Activated T-helper 2 cell treated with anti-CD3 and anti-CD28 coated beads, Interferon-gamma antibody, Interleukin-2, Interleukin-4, amounts not matched to agents 10 μg/mL and 5 μg/mL and 100 μg/mL, durations not matched to agents 14 hours and 24 hours and 36 hours (primary cell): ENCODE measurements around the gene TOX2. TPM values are rescaled to one million over a fixed set of nuclear protein-coding genes. Genes with fewer than 3 reads are reported as not detected.
"Not testable (repeated sequence)": the region's sequence is repeated elsewhere in the genome, so short reads cannot be mapped to it uniquely, and the experiment has no call there.

Experiments
- DNase-seq: peaks from one replicate; pipeline ENCODE4 v3.0.0; 2021; ENCODE audit warnings: low spot score
- H3K27ac Mint-ChIP-seq: one replicate; pipeline ENCODE4 v1.8.0; 2021; ENCODE audit warnings: mixed read lengths
- H3K27me3 Mint-ChIP-seq: one replicate; pipeline ENCODE4 v1.8.0; 2021; ENCODE audit warnings: low read depth, mixed read lengths
- H3K36me3 Mint-ChIP-seq: one replicate; pipeline ENCODE4 v1.8.0; 2021; ENCODE audit warnings: low read depth, mixed read lengths
- H3K4me1 Mint-ChIP-seq: one replicate; pipeline ENCODE4 v1.8.0; 2021; ENCODE audit warnings: low read depth, mixed read lengths
- H3K4me3 Mint-ChIP-seq: one replicate; pipeline ENCODE4 v1.8.0; 2021; ENCODE audit warnings: low read depth, mild to moderate bottlenecking, moderate library complexity, mixed read lengths
- H3K9me3 Mint-ChIP-seq: one replicate; pipeline ENCODE4 v1.8.0; 2021; ENCODE audit warnings: mixed read lengths
- intact Hi-C: fragments of 100-400 bp; cut with micrococcal nuclease; formaldehyde crosslinking; loops from one replicate; pipeline ENCODE4 v1.15.1; 2023
- total RNA-seq: library from RNA; stranded (reverse); gene quantifications from 2 replicates; pipeline ENCODE4 v1.2.3, GENCODE V29; 2022

The TOX2 gene
- total RNA-seq, 1 donor from 2014 or later, result 2.4 TPM

- no peak overlapping the region for H3K4me3 Mint-ChIP-seq
- DNase-seq, result no peak
Measured at GRCh38 chr20:44033344-44033743, 118.7 kb downstream of the TOX2 start.

GRCh38 chr20:44033873-44034272 is 119.2 kb downstream of the TOX2 start:
- Mint-ChIP-seq H3K27me3 (peaks cover 50% of the 10 kb centered on the region), H3K9me3 (peaks cover 13% of the 10 kb centered on the region), H3K36me3 (peaks cover 24% of the 10 kb centered on the region), H3K27ac (no peak overlapping the region), H3K4me3 (no peak overlapping the region), H3K4me1 (peaks cover 46% of the 10 kb centered on the region)
- intact Hi-C loops, result loop anchor here (5.0 kb wide), 1 partner anchor 33 kb away; no protein-coding TSS in a partner anchor
- no peak for DNase-seq

More at GRCh38 chr20:44033344-44033743, 118.7 kb downstream of the TOX2 start:
- peaks cover 46% of the 10 kb centered on the region for H3K27me3 Mint-ChIP-seq
- peaks cover 13% of the 10 kb centered on the region for H3K9me3 Mint-ChIP-seq
- intact Hi-C loops, result loop anchor here (5.0 kb wide), 1 partner anchor 34 kb away; no protein-coding TSS in a partner anchor
- H3K36me3 Mint-ChIP-seq, result peaks cover 24% of the 10 kb centered on the region
- H3K4me1 Mint-ChIP-seq, result peaks cover 51% of the 10 kb centered on the region
- no peak overlapping the region for H3K27ac Mint-ChIP-seq

GRCh38 chr20:44034451-44034850 is 119.8 kb downstream of the TOX2 start:
- H3K9me3 Mint-ChIP-seq, result peaks cover 13% of the 10 kb centered on the region
- H3K27ac Mint-ChIP-seq, result no peak overlapping the region
- intact Hi-C loops, result loop anchor here (5.0 kb wide), 1 partner anchor 33 kb away; no protein-coding TSS in a partner anchor
- H3K27me3 Mint-ChIP-seq, result peaks cover 53% of the 10 kb centered on the region
- peaks cover 40% of the 10 kb centered on the region for H3K4me1 Mint-ChIP-seq
- no peak overlapping the region for H3K4me3 Mint-ChIP-seq
- no peak for DNase-seq
- peaks cover 24% of the 10 kb centered on the region for H3K36me3 Mint-ChIP-seq

DNA sequence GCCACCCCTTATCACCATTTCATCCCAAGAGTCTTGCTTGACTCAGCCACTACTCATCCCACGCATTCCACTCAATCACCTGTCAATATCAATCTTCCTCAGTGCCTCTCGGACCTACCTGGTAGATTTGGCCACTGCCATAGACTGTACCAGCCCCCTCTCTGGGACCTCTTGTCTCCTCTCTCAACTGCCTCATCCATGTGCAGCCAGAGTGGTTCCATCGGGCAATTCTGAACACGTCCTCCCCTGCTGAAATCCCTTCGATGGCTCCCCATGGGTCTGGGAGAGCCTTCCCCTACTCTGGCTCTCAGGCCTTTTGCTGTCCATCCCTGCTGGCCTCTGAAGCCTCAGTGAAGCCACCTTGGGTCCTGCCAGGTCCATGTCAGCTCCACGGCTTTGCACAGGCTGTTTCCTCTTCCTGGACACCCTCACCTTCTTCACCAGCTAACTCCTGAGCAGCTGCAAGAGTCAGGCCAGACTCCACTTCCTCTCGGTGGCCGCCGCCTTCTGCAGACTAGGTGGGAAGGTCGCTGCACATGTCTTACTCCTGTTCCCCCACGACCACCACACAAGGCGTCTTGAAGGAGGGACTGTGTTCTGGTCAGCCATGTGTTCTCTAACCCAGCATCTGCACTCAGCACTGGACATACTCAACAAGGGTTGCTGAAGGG is 120.4 kb downstream of the TOX2 start:
- peaks cover 13% of the 10 kb centered on the region for H3K9me3 Mint-ChIP-seq
- DNase-seq, result no peak
- H3K36me3 Mint-ChIP-seq, result peaks cover 19% of the 10 kb centered on the region
- no peak overlapping the region for H3K27ac Mint-ChIP-seq
- H3K27me3 Mint-ChIP-seq, result peaks cover 52% of the 10 kb centered on the region
- intact Hi-C loops, result loop anchor here (5.0 kb wide), 1 partner anchor 32 kb away; no protein-coding TSS in a partner anchor
- no peak overlapping the region for H3K4me3 Mint-ChIP-seq
- H3K4me1 Mint-ChIP-seq, result peaks cover 33% of the 10 kb centered on the region

- DNase-seq, result no peak
- intact Hi-C loops, result no loop called here
Measured at GRCh38 chr20:44035924-44036323, 121.3 kb downstream of the TOX2 start.

DNA sequence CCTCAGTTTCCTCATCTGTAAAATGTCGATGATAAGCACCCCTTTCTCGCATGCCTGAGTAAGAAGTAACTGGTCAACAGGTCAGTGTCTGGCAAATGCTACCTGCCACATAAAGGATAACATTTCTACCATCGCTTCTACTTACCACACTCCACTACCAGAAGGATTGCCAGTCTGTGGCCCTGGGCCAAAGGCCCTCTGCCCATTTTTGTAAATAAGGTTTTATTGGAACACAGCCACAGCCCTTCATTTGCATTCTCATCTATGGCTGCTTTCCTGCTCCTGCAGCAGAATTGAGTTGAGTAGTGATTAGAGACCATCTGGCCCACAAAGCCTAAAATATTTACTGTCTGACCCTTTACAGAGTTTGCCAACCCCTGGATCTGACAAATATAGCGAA is 121.8 kb downstream of the TOX2 start:
- DNase-seq, result no peak
- Mint-ChIP-seq H3K27ac (no peak overlapping the region), H3K4me1 (peaks cover 26% of the 10 kb centered on the region), H3K9me3 (peaks cover 8% of the 10 kb centered on the region), H3K27me3 (peaks cover 53% of the 10 kb centered on the region), H3K36me3 (peaks cover 9% of the 10 kb centered on the region), H3K4me3 (no peak overlapping the region)
- intact Hi-C loops, result no loop called here

More at GRCh38 chr20:44035924-44036323, 121.3 kb downstream of the TOX2 start:
- peaks cover 53% of the 10 kb centered on the region for H3K27me3 Mint-ChIP-seq
- no peak overlapping the region for H3K4me3 Mint-ChIP-seq
- H3K27ac Mint-ChIP-seq, result no peak overlapping the region
- H3K9me3 Mint-ChIP-seq, result peaks cover 8% of the 10 kb centered on the region
- H3K4me1 Mint-ChIP-seq, result peaks cover 28% of the 10 kb centered on the region
- peaks cover 11% of the 10 kb centered on the region for H3K36me3 Mint-ChIP-seq

DNA sequence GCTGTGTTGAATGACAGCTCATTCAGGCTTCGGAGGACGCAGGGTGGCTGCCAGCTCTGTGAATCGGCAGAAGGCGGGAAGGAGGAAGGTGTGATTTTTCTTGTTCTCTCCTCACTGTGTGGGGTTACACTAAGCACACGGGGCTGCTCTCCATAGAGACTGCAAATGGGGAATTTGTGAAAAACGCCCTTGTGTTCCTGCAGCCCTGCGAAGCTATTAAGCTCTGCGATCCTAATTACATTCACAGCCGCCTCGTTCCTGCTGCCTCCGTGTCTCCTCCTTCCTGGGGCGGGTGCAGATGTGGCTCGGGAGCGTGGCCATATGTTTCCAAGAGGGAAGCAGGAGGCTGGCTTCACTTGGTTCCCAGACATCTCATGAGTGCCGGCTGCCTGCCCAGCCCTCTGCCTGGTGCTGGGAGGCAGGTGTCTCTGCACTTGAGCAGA is 124.0 kb downstream of the TOX2 start:
- no peak for DNase-seq
- Mint-ChIP-seq H3K27me3 (peaks cover 65% of the 10 kb centered on the region), H3K27ac (no peak overlapping the region), H3K9me3 (peaks cover 7% of the 10 kb centered on the region), H3K4me3 (no peak overlapping the region), H3K36me3 (peaks cover 9% of the 10 kb centered on the region), H3K4me1 (peaks cover 9% of the 10 kb centered on the region)
- intact Hi-C loops, result no loop called here

DNA sequence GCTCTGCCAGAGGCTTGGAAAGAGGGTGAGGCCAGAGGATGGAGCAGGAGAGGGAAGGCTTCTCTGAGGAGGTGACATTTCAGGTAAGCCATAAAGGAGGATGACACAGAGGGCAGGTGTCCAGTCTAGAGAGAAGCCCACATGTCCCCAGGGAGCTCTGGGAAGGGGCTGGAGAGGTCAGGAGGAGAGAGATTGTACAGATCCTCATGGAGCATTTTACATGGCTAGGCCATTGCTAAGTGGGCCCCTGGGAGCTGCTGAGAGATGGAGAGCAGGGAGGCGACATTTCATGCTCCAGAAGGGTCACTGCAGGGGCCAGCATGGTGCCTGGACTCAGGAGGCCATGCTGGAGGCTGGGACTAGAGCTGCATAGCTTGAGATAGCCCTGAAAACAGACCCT is 124.5 kb downstream of the TOX2 start:
- no peak overlapping the region for H3K4me3 Mint-ChIP-seq
- peaks cover 9% of the 10 kb centered on the region for H3K4me1 Mint-ChIP-seq
- peaks cover 9% of the 10 kb centered on the region for H3K36me3 Mint-ChIP-seq
- H3K27ac Mint-ChIP-seq, result no peak overlapping the region
- no peak for DNase-seq
- peaks cover 69% of the 10 kb centered on the region for H3K27me3 Mint-ChIP-seq
- H3K9me3 Mint-ChIP-seq, result peaks cover 8% of the 10 kb centered on the region
- intact Hi-C loops, result no loop called here

- H3K4me1 Mint-ChIP-seq, result peaks cover 6% of the 10 kb centered on the region
- H3K9me3 Mint-ChIP-seq, result peaks cover 7% of the 10 kb centered on the region
- no peak for DNase-seq
- H3K27ac Mint-ChIP-seq, result no peak overlapping the region
- no peak overlapping the region for H3K4me3 Mint-ChIP-seq
- intact Hi-C loops, result no loop called here
- H3K36me3 Mint-ChIP-seq, result peaks cover 5% of the 10 kb centered on the region
- H3K27me3 Mint-ChIP-seq, result peaks cover 69% of the 10 kb centered on the region
Measured at GRCh38 chr20:44039741-44040140, 125.1 kb downstream of the TOX2 start.

GRCh38 chr20:44040202-44040915 is 125.7 kb downstream of the TOX2 start:
- H3K4me3 Mint-ChIP-seq, result no peak overlapping the region
- no peak for DNase-seq
- H3K9me3 Mint-ChIP-seq, result peaks cover 4% of the 10 kb centered on the region
- peaks cover under 1% of the 10 kb centered on the region for H3K4me1 Mint-ChIP-seq
- no peaks in the 10 kb centered on the region for H3K36me3 Mint-ChIP-seq
- intact Hi-C loops, result no loop called here
- no peak overlapping the region for H3K27ac Mint-ChIP-seq
- H3K27me3 Mint-ChIP-seq, result peaks cover 66% of the 10 kb centered on the region

GRCh38 chr20:44041001-44041400 is 126.3 kb downstream of the TOX2 start:
- no peak overlapping the region for H3K4me3 Mint-ChIP-seq
- H3K27ac Mint-ChIP-seq, result no peak overlapping the region
- intact Hi-C loops, result no loop called here
- DNase-seq, result peak; percentile 7
- H3K9me3 Mint-ChIP-seq, result peaks cover 4% of the 10 kb centered on the region
- no peaks in the 10 kb centered on the region for H3K36me3 Mint-ChIP-seq
- peaks cover 66% of the 10 kb centered on the region for H3K27me3 Mint-ChIP-seq
- no peaks in the 10 kb centered on the region for H3K4me1 Mint-ChIP-seq

DNA sequence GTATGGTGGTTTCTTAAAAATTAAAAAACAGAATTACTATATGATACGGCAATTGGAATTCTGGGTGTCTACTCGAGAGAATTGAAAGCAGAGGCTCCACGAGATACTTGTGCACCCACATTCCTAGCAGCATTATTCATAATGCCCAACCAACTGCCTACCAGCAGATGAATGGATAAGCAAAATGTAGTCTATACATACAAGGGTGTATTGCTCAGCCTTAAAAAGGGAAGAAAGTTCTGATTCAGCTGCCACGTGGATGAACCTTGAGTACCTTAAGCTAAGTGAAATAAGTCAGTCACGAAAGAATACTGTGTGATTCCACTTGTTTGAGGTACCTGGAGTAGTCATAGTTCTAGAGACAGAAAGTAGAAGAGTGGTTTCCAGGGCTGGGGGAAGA is 130.1 kb downstream of the TOX2 start:
- H3K36me3 Mint-ChIP-seq, DNase-seq, H3K27ac Mint-ChIP-seq, intact Hi-C loops, H3K4me3 Mint-ChIP-seq, H3K4me1 Mint-ChIP-seq, H3K9me3 Mint-ChIP-seq: not testable (repeated sequence)
- H3K27me3 Mint-ChIP-seq, result peaks cover 51% of the 10 kb centered on the region

DNA sequence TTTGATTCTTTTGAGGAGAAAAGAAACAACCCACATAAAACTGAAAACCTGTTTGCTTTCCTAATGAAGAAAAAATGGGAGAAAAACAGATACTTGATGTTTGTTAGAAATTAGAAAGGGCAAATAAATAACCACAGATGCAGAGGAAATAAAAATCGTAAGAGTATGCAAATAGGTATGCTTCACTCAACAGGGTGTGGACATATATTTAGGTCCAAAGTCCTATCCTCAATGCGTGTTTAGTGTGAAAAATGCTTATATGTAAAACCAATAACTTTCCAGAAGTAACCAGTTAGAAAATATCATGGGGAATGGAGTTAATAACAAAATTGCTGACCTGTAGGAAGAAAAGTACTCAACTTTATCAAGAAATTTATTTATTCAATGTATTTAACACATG is 135.7 kb downstream of the TOX2 start:
- H3K27me3 Mint-ChIP-seq, result peaks cover 19% of the 10 kb centered on the region
- H3K9me3 Mint-ChIP-seq, result no peaks in the 10 kb centered on the region
- H3K36me3 Mint-ChIP-seq, result peaks cover 4% of the 10 kb centered on the region
- DNase-seq, result no peak
- H3K27ac Mint-ChIP-seq, result no peak overlapping the region
- no peak overlapping the region for H3K4me3 Mint-ChIP-seq
- intact Hi-C loops, result no loop called here
- no peaks in the 10 kb centered on the region for H3K4me1 Mint-ChIP-seq
